K562 (cell line): ENCODE data around the gene C2orf76. TPM values are rescaled to one million over a fixed set of nuclear protein-coding genes. Genes with fewer than 3 reads are reported as not detected.
A peak's percentile ranks its signal among the peaks of the same experiment; 100 is the strongest.

ENCODE experiments used
- BRD9 ChIP-seq: fragments of 450-650 bp; IDR thresholded peaks from 2 replicates; pipeline ENCODE4 v1.6.1; 2018; ENCODE audit warnings: low read depth; ENCODE audit not compliant: partially characterized antibody
- HDAC6 ChIP-seq: IDR thresholded peaks from 2 replicates; pipeline ENCODE4 v1.6.1; 2012; ENCODE audit warnings: low read depth, mild to moderate bottlenecking, control low read depth, inconsistent platforms, low read length, moderate library complexity
- MAFG ChIP-seq: fragments of 450-650 bp; conservative IDR thresholded peaks from 2 replicates; pipeline ENCODE4 v1.6.1; 2016; ENCODE audit warnings: missing genetic modification characterization, missing compliant biosample characterization
- NELFE ChIP-seq: IDR thresholded peaks from 2 replicates; pipeline ENCODE4 v1.6.1; 2011; ENCODE audit warnings: mild to moderate bottlenecking; ENCODE audit not compliant: insufficient read depth, insufficient read length
- PATZ1 ChIP-seq: fragments of 250-450 bp; sonication (Bioruptor Pico); IDR thresholded peaks from 2 replicates; pipeline ENCODE4 v1.5.0; 2020; ENCODE audit warnings: mild to moderate bottlenecking, borderline replicate concordance
- PYGO2 ChIP-seq: fragments of 450-650 bp; IDR thresholded peaks from 2 replicates; pipeline ENCODE4 v1.6.1; 2016; ENCODE audit warnings: mild to moderate bottlenecking, missing genetic modification characterization, moderate library complexity, missing compliant biosample characterization
- UBTF ChIP-seq, 2 experiments: IDR thresholded peaks; 2 replicates each; pipeline ENCODE4 v1.6.1; 2012; ENCODE audit warnings: improper control_type of control experiment in 2 of 2, low read depth in 2 of 2, low read length in 2 of 2, borderline replicate concordance in 1 of 2
- ZBTB40 ChIP-seq, 2 experiments: fragments of 450-650 bp in 1 of 2; sonication (generic) in 1 of 2; formaldehyde crosslinking in 1 of 2; IDR thresholded peaks; 2 replicates each; pipeline versions ENCODE4 v1.7.1 to v1.9.0; 2016 to 2022; ENCODE audit warnings: inconsistent platforms in 1 of 2, mild to moderate bottlenecking in 1 of 2, missing genetic modification reagents in 1 of 2
- ZNF41 ChIP-seq: fragments of 250-450 bp; sonication (Bioruptor Pico); conservative IDR thresholded peaks from 2 replicates; pipeline ENCODE4 v1.4.0; 2020; ENCODE audit warnings: mild to moderate bottlenecking
- ZNF512 ChIP-seq: IDR thresholded peaks from 2 replicates; pipeline ENCODE4 v1.6.1; 2016; ENCODE audit warnings: missing genetic modification characterization, missing compliant biosample characterization
- polyA plus RNA-seq, 8 experiments: library from polyadenylated mRNA; depleted of rRNA in 4 of 8; stranded (reverse) in 5 of 8; unstranded in 3 of 8; fragments of >200 nt; fragmentation: Nextera tagmentation in 2 of 8; fragmentation: Illumina TruSeq in 1 of 8; extraction: Ambion mirVana in 2 of 8; extraction: Trizol in 1 of 8; gene quantifications; 2 replicates each; pipeline versions ENCODE4 v1.2.1 to v1.2.3, GENCODE V29; 2011 to 2014; ENCODE audit warnings: inconsistent platforms in 1 of 8, missing spikeins in 1 of 8
- total RNA-seq, 7 experiments: library from RNA; depleted of rRNA in 6 of 7; stranded (reverse); fragments of >200 nt in 6 of 7; fragmentation: Illumina TruSeq in 2 of 7; extraction: Trizol in 2 of 7; gene quantifications; 2 replicates each; pipeline versions ENCODE4 v1.2.1 to v1.2.3, GENCODE V29; 2011 to 2021; ENCODE audit warnings: low replicate concordance in 1 of 7

The C2orf76 gene
- total and polyA plus RNA-seq, 9 of the 15 experiments (the other 6 are each of a cell fraction or from before 2014, with no cell fraction given): 4.8 to 26.2 (median 14.5) TPM

- TF ChIP-seq PATZ1 (CRISPR knock-in tag) (no peak), ZBTB40 (IDR thresholded peaks at IDR 0.05) (no peak), ZBTB40 (CRISPR knock-in tag; IDR thresholded peaks at IDR 0.05) (no peak), HDAC6 (no peak), NELFE (no peak), ZNF41 (CRISPR knock-in tag) (no peak), PYGO2 (tag) (no peak), ZNF512 (tag) (no peak), BRD9 (no peak), UBTF (IDR thresholded peaks at IDR 0.05; ENCODE audit: borderline replicate concordance in 1 of 2, low read depth in 2 of 2, low read length in 2 of 2) (no peak), MAFG (0 out of 2 replicates have a peak, but pooled peaks have one; percentile 10)
These were observed 20.9 kb upstream of the C2orf76 start (continued) for GRCh38 chr2:119387381-119388129.
